ENCODE measurements around the gene HELLS. TPM values are rescaled to one million over a fixed set of nuclear protein-coding genes. Genes with fewer than 3 reads are reported as not detected.
"Not testable (repeated sequence)": the region's sequence is repeated elsewhere in the genome, so short reads cannot be mapped to it uniquely, and the experiment has no call there.

The HELLS gene
- total RNA-seq, 1 donor from 2014 or later: 25.1 TPM

DNA sequence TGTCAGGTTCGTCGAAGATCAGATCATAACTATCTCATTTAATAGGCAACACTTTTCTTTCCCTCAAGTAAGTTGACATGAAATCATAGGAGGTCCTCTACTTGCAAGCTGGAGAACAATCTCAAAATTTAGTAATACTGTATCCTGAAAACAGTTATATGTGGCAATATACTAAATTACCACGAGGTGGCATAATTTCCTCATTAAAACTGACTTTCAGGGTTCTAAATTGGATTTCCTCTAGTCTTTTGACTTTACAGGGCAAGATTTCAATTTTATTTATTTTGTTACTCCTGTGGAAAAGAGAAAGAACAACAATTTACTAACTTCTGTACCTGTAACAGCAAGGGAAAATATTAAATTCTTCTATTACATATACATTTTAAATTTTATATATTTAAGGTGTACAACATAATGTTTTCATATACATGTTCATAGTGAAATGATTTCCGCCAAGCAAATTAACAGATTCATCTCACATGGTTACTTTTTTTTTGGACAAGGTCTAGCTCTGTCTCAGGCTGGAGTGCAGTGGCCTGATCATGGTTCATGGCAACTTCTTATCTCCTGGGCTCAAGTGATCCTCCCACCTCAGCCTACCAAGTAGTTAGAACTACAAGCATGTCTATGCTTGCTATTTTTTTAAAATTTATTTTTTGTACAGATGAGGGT, 84.6 kb downstream of the HELLS start:
- no peaks in the 10 kb centered on the region for H3K36me3 ChIP-seq
- intact Hi-C loops (cut with DNase I): no loop called here
- TF ChIP-seq, protein P1, sequence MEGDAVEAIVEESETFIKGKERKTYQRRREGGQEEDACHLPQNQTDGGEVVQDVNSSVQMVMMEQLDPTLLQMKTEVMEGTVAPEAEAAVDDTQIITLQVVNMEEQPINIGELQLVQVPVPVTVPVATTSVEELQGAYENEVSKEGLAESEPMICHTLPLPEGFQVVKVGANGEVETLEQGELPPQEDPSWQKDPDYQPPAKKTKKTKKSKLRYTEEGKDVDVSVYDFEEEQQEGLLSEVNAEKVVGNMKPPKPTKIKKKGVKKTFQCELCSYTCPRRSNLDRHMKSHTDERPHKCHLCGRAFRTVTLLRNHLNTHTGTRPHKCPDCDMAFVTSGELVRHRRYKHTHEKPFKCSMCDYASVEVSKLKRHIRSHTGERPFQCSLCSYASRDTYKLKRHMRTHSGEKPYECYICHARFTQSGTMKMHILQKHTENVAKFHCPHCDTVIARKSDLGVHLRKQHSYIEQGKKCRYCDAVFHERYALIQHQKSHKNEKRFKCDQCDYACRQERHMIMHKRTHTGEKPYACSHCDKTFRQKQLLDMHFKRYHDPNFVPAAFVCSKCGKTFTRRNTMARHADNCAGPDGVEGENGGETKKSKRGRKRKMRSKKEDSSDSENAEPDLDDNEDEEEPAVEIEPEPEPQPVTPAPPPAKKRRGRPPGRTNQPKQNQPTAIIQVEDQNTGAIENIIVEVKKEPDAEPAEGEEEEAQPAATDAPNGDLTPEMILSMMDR (IDR thresholded peaks at IDR 0.05): peak in 2 of 3 experiments; percentile 18 to 28
- H3K9me3 ChIP-seq: peaks cover 0 to 7% of the 10 kb centered on the region in 2 donors
- no peak overlapping the region for H3K27ac ChIP-seq
- no peaks in the 10 kb centered on the region for H3K4me1 ChIP-seq
- H3K4me3 ChIP-seq: no peak overlapping the region
- no peaks in the 10 kb centered on the region for H3K27me3 ChIP-seq
- no peak for DNase-seq (ENCODE audit: low spot score in 2 of 2)

DNA sequence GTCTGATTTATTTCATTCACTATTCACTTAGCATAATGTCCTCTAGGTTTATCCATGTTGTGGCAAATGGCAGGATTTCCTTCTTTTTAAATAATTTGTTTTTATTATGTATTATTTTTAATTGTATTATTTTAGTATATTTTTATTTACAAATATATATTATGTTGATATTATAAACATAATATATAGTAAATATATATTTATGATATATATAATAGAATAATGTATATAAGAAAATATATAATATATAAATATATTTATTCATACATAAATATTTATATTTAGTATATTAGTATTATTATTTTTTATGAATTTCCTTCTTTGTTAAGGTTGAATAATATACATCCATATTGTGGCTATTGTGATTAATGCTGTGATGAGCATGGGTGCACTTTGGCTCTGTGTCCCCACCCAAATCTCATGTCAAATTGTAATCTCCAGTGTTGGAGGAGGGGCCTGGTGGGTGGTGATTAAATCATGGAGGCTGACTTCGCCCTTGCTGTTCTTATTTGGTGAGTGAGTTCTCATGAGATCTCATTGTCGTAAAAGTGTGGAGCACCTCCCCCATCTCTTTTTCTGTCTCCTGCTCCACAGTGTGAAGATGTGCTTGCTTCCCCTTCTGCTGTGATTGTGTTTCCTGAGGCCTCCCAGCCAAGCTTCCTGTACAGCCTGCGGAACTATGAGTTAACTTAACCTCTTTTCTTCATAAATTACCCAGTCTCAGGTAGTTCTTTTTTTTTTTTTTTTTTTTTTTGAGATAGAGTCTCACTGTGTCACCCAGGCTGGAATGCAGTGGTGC, 85.7 kb downstream of the HELLS start:
- Histone ChIP-seq H3K4me1 (no peaks in the 10 kb centered on the region), H3K36me3 (no peaks in the 10 kb centered on the region), H3K27me3 (no peaks in the 10 kb centered on the region), H3K27ac (no peak overlapping the region), H3K4me3 (no peak overlapping the region), H3K9me3 (peaks cover 0 to 7% of the 10 kb centered on the region in 2 donors)
- intact Hi-C loops (cut with DNase I): no loop called here
- TF ChIP-seq, protein P1 (IDR thresholded peaks at IDR 0.05): no peak
- DNase-seq (ENCODE audit: low spot score in 2 of 2): no peak

DNA sequence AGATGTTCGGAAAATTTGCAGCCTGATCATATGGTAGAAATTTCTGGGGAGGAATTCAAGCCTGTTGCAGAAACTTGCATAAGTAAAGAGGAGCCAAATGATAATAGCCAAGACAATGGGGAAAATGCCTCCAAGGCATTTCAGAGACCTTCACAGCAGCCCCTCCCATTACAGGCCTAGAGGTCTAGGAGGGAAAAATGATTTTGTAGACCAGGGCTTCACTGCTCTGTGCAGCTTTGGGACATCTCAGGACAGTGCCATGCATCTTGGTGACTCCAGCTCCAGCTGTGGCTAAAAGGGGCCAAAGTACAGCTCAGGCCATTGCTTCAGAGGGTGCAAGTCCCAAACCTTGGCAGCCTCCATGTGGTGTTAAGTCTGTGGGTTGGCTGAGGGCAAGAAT, 87.4 kb downstream of the HELLS start:
- Histone ChIP-seq H3K27ac (no peak overlapping the region), H3K4me1 (no peaks in the 10 kb centered on the region), H3K27me3 (no peaks in the 10 kb centered on the region), H3K9me3 (peaks cover 0 to 7% of the 10 kb centered on the region in 2 donors), H3K36me3 (no peaks in the 10 kb centered on the region), H3K4me3 (no peak overlapping the region)
- intact Hi-C loops (cut with DNase I): no loop called here
- TF ChIP-seq, protein P1 (IDR thresholded peaks at IDR 0.05): no peak
- DNase-seq (ENCODE audit: low spot score in 2 of 2): no peak

DNA sequence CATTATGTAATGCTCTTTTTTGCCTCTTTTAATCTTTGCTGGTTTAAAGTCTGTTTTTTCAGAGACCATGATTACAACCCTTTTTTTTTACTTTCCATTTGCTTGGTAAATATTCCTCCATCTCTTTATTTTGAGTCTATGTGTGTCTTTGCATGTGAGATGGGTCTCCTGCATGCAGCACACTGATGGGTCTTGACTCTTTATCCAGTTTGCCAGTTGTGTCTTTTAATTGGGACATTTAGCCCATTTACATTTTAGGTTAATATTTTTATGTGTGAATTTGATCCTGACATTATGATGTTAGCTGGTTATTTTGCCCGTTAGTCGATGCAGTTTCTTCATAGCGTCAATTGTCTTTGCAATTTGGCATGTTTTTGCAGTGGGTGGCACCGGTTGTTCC, 92.5 kb downstream of the HELLS start:
- H3K27me3 ChIP-seq; H3K4me3 ChIP-seq; DNase-seq (ENCODE audit: low spot score in 2 of 2); H3K4me1 ChIP-seq; H3K27ac ChIP-seq; H3K36me3 ChIP-seq; intact Hi-C loops (cut with DNase I): not testable (repeated sequence)
- H3K9me3 ChIP-seq: peaks cover 0 to 16% of the 10 kb centered on the region in 2 donors

DNA sequence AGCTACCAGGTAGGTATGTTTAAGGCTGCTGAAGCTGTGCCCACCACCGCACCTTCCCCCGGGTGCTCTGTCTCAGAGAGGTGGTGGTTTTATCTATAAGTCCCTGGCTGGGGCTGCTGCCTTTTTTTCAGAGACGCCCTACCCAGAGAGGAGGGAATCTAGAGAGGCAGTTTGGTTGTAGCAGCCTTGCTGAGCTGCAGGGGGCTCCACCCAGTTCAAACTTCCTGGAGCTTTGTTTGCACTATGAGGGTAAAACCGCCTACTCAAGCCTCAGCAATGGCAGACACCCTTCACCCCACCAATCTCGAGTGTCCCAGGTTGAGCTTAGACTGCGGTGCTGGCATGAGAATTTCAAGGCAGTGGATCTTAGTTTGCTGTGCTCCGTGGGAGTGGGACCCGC, 94.3 kb downstream of the HELLS start:
- H3K4me1 ChIP-seq: no peaks in the 10 kb centered on the region
- no peak for DNase-seq (ENCODE audit: low spot score in 2 of 2)
- H3K27ac ChIP-seq: no peak overlapping the region
- TF ChIP-seq, protein P1 (IDR thresholded peaks at IDR 0.05): no peak
- H3K9me3 ChIP-seq: peaks cover 0 to 15% of the 10 kb centered on the region in 2 donors
- intact Hi-C loops (cut with DNase I): no loop called here
- no peaks in the 10 kb centered on the region for H3K27me3 ChIP-seq
- H3K36me3 ChIP-seq: no peaks in the 10 kb centered on the region
- no peak overlapping the region for H3K4me3 ChIP-seq

DNA sequence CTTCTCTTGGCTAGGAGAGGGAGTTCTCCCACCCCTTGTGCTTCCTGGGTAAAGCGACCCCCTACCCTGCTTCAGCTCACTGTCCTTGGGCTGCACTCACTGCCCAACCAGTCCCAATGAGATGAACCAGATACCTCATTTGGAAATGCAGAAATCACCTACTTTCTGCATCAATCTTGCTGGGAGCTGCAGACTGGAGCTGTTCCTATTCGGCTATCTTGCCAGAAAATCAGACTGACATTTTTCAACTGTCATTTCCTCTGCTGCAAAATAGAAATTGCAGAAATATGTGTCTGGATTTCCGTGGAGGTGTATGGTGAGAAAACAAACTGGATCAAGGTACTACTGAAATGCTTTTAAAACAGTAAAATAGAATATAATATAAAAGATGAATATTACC, 95.0 kb downstream of the HELLS start:
- TF ChIP-seq, protein P1 (IDR thresholded peaks at IDR 0.05): no peak
- intact Hi-C loops (cut with DNase I): no loop called here
- H3K9me3 ChIP-seq: peaks cover 0 to 15% of the 10 kb centered on the region in 2 donors
- H3K36me3 ChIP-seq: no peaks in the 10 kb centered on the region
- no peak overlapping the region for H3K4me3 ChIP-seq
- H3K27me3 ChIP-seq: no peaks in the 10 kb centered on the region
- H3K4me1 ChIP-seq: no peaks in the 10 kb centered on the region
- no peak for DNase-seq (ENCODE audit: low spot score in 2 of 2)
- no peak overlapping the region for H3K27ac ChIP-seq
